H1 (cell line): ENCODE results near the gene COL12A1. TPM values are rescaled to one million over a fixed set of nuclear protein-coding genes. Genes with fewer than 3 reads are reported as not detected.

ENCODE experiments used
- E2F6 ChIP-seq: IDR thresholded peaks from 2 replicates; pipeline ENCODE4 v1.6.1; 2012; ENCODE audit warnings: inconsistent platforms
- SRF ChIP-seq: IDR thresholded peaks from 2 replicates; pipeline ENCODE4 v1.6.1; 2011; ENCODE audit warnings: mild to moderate bottlenecking, low read depth, low read length, moderate library complexity
- TAF1 ChIP-seq: IDR thresholded peaks from 2 replicates; pipeline ENCODE4 v1.6.1; 2011; ENCODE audit warnings: mild to moderate bottlenecking, low read depth, low read length
- polyA plus RNA-seq, 7 experiments: library from polyadenylated mRNA; depleted of rRNA in 3 of 7; stranded (reverse) in 5 of 7; unstranded in 2 of 7; fragments of >200 nt in 5 of 7; fragments of 200-250 nt in 2 of 7; gene quantifications; 1 replicate in 5 of 7; 2 replicates in 1 of 7; 4 replicates in 1 of 7; pipeline versions ENCODE4 v1.2.1 to v1.2.3, GENCODE V29; 2011 to 2013; ENCODE audit warnings: missing spikeins in 2 of 7, mixed read lengths in 2 of 7
- total RNA-seq: library from RNA; stranded (reverse); fragmentation: NEBNext Ultra II Directional; extraction: Animal tissue kit (Norgen Biotek cat#: 25700); gene quantifications from 2 replicates; pipeline ENCODE4 v1.2.1, GENCODE V29; 2021

Gene COL12A1
- total and polyA plus RNA-seq, 2 of the 8 experiments (the other 6 are each of a cell fraction or from before 2014, with no cell fraction given) = 1.4 to 4.7 TPM

DNA sequence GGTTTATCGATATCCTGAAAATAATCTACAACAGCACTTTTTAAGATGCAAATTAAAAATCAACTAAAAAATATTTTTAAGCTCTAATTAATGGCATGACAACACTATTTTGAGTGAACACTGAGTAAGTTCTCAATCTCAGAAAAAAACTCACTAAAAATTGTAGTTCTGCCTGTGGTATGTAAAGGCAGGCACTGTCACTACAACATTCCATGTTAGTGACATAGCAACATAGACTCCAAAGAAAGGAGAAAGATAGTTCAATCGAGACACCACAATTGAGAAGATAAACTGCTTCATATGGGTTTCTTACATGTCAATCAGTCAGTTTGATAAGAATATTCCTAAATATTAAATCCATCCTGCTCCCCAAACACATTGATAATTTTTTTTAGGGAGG is 38.0 kb downstream of the COL12A1 start (continued):
- no peak for TF ChIP-seq E2F6
- TF ChIP-seq TAF1 = no peak
- TF ChIP-seq SRF = no peak
